Esophagus mucosa (tissue), 1 donor: ENCODE measurements around the gene DDN. TPM values are rescaled to one million over a fixed set of nuclear protein-coding genes. Genes with fewer than 3 reads are reported as not detected.

Experiments used
- ATAC-seq: fragments of 200-7000 bp; cut with Tn5 transposase; one replicate; pipeline ENCODE4 v1.9.1; 2020
- total RNA-seq: library from RNA; stranded (reverse); gene quantifications from one replicate; pipeline ENCODE4 v1.2.4, GENCODE V29; 2023
- donor health status: DM: yes; HTN: yes; CAD: no.

The DDN gene
- 0.28 TPM for total RNA-seq

DNA sequence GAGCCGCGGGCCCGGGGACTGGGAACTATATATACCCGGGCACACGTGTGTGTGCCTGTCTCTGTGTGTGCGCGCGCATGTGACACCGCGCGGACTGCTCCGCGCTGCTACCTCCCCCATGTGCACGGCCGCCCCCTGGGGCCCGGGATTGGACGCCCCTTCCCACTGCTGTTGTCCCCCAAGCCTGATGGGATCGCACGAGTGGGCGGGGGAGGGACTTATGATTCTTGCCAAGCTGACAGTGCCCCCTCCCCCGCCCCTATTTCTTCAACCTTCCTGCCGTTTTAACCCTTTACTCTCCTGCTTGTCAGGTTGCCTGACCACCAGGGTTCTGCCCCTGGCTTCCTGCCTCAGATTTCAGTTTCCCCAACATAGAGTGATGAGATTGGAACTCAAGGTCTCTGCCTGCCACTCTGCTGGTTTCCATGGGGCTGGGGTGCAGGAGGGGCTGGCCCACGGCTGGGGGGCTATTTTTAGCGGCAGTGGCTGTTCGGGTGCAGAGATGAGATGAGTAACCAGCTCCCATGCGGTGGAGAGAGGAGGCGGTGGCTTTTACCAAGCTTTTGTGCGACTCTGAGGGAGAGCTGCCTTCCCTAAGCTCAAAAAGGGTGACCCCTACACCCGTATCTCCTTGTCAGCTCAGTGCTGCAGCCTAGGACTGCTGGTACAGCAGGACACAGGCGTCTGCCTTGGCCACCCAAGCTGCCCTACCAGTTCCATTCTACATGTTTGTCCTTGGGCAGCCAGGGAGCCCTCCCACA is at the start of gene DDN:
TSS of gene DDN (minus strand) at position 5 of the 761 bp plus-strand sequence. CDS start 88 bp downstream, outside the sequence.
- ATAC-seq: peak; percentile 57

GRCh38 chr12:49048953-49049352 is 49.8 kb upstream of the DDN start:
- ATAC-seq: no peak

- no peak for ATAC-seq
These were observed 47.1 kb upstream of the DDN start for GRCh38 chr12:49046129-49046895.

DNA sequence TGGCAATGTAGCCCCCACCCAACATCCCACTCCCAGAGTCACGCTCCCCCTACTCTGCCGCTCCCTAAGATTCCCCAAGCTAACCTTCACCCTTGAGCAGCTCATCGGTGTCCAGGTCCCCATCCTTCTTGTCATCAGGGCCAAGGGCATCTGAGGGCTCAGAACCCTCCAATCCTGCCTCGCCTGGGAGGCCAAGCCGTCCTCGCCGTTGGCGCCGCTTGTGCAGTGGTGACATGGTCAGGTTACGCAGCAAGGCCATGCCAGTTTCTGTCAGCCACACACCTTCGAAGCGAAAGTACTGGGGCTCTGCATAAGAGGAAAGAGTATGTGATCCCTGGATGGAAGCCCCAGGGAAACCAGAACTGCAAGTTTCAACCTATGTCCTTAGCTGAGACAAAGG is 45.5 kb upstream of the DDN start:
- ATAC-seq: no peak

GRCh38 chr12:49043856-49044258 is 44.7 kb upstream of the DDN start:
- ATAC-seq: peak; percentile 30

- no peak for ATAC-seq
These were observed 44.1 kb upstream of the DDN start for GRCh38 chr12:49043241-49043640.

DNA sequence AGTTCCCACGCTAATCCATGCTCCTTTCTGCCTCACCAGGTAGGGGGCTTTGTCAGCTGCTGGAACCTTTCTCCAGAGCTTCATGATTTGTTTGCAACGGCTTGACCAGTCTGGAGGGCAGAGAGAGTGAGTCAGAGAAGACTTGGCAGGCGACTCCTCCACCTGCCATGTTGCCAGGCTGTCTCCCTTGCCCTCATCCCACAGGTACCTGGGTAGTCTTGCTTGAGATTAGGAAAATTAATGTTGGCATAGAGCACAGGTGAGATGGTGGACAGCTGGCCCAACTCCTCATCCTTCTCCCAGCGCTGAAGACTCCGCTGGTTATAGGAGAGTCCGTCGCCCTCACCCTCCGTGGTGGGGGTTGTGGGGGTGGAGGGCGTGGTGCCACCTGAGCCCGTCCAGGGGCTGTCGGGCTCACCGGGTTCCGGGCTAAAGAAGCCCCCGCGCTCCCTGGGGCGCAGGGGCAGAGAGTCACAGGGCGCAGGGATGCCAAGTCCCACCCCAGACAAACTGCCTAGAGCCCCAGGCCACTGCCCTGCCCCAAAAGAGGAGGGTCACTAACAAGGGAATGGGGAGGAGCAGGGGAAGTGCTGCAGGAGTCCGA is 42.8 kb upstream of the DDN start:
- ATAC-seq: no peak

GRCh38 chr12:49041036-49041880 is 42.1 kb upstream of the DDN start:
- no peak for ATAC-seq

DNA sequence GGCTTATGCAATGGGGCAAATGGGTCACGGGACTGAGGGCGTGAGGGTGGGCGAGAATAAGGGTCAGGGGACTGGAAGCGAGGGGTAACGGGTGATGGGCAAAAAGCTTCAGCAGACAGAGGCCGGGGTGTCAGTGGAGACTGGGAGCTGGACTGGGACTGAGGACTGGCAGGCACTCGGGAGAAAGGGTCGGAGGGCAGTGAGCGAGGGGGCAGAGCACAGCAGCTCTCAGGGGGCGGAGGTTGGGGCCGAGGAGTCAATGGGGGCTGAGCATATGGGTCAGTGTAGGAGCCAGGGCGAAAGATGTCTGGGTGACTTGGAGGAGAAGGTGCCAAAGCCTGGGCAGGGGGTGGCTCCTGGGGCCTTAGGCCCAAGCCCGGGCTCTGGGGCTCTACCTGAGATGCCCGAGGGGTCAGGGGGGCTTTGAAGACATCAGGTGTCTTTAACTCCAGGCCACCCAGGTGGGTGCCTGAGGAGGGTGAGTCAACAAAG is 41.2 kb upstream of the DDN start:
- ATAC-seq: no peak

GRCh38 chr12:49039421-49040363 is 40.5 kb upstream of the DDN start:
- ATAC-seq: no peak

- ATAC-seq: no peak
These were observed 39.2 kb upstream of the DDN start for GRCh38 chr12:49038291-49038955.

DNA sequence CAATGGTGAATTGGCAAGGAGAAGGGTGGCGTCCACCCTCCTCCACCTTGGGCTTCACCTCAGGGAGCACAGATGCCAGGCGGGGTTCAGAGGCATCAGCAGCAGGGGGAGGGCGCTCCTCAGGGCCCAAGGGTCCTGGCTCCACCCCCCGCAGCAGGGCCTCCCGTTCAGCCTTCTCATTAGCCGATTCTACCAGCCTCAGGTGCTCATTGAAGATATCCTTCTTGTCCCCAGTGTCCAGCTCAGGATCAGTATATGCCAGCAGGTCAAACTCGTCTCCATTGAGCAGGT is 38.7 kb upstream of the DDN start:
- ATAC-seq: no peak

DNA sequence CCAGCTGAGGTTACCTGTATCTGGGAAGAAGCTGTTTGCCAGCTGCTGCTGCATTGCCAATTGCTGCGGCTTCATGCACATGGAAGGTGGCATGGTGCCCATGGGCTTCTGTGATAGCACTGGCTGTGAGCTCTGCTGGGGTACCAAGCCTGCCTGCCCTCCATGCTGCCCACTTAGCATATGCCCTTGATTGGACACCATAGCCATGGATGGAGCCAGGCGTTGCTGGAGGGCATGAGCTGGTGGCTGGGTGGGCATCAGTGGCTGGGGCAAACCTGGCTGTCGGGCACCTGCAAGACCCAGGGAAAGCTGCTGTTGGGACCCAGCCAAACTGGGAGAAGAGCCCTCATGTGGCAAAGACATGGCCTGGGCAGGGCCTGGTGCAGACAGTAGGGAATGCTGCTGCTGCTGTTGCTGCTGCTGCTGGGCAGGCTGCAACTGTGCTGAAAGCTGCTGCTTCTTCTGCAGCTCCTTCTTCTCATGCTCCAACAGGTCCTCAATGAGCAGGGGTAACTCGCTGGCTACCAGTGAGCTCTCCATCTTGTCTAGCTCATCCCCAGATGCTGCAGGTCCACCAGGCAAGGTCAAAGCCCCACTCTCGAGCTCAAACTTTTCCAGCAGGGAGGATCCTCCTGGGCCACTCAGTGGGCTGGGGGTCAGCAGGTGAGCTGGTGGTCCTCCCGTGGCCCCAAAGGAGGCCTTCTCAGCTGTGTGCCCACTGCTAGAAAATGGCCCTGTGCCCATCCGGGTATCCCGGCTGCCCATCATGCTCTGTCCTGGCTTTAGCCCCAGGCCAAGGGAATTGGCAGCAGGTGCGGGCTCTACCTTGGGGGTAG is 38.2 kb upstream of the DDN start:
- ATAC-seq: no peak

- ATAC-seq: no peak
These were observed 36.9 kb upstream of the DDN start for GRCh38 chr12:49036029-49036428.

- no peak for ATAC-seq
These were observed 35.1 kb upstream of the DDN start for GRCh38 chr12:49034286-49034622.

DNA sequence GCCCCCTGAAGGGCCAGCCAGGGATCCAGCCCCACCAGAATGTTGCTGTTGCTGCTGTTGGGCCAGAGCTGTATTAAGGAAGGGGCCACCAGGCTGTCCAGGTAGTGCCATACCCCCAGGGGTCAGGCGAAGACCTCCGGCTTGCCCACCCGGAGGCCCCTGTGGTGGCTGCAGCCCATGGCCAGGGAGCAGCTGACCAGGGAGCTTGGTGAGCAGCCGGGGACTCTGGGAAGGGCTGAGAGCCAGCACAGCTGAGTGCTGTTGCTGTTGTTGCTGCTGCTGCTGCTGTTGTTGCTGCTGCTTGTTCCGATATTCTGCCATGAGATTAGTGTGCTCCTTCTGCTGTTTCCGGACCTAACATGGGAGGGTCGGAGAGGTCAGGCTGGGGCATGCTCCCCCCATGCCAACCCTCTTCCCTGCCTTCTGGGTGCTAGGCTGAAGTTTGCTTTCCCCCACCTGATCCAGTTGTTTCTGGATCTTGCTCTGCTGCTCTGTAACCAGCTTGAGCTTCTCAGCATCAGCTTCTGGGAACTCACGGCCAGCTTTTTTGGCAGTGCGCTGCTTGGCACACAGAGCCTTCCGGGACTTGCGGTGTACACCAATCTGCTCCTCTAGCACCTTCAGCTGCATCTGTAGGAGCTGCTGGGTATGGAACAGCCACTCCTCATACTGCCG is 34.6 kb upstream of the DDN start:
- no peak for ATAC-seq

DNA sequence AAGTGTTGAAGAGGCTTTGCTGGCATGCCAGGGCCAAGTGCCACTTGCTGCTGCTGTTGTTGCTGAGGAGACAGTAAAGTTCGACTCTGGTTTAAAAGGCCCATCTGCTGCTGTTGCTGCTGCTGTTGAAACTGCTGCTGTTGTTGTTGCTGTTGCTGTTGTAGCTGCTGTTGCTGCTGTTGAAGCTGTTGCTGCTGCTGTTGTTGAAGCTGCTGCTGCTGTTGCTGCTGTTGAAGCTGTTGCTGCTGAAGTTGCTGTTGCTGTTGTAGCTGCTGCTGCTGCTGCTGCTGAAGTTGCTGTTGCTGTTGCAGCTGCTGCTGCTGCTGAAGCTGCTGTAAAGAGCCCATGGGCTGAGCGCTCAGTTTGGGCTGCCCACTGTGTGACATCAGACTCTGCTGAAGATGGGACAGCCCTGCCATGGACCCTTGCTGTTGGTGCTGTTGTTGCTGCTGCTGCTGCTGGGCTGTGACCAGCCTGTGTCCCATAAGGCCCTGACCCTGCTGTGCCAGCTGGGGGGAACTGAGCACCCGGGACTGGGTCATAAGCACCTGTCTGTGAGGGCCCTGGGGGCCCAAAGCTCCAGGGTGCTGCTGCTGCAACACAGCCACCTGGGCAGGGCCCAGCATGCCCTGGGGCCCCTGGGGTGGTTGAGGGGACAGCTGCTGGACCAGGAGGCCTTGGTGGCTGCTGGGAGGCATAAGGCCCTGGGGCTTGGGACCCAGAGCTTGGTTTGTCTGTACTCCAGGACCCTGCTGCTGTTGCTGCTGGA is 33.7 kb upstream of the DDN start:
- ATAC-seq: no peak

DNA sequence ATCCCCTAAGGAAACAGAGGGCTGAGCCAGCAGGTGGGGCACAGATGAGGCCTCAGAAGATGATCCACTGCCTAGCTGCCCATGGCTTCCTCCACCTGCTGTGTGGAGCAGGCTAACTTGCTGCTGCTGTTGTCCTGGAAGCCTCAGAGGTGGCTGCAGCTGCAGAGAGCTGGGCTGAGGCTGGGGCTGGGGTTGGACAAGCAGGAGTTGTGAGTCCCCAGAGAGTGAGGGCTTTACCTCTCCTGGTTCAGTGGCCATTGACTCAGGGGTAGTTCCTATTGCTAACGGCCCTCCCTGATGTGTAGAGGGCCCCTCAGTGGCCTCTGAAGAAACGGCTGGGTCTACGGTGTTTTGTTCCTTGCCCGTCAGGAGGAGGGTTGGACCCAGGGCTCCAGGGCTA is 33.1 kb upstream of the DDN start:
- ATAC-seq: no peak
